ENCODE data around the gene PRSS36. TPM values are rescaled to one million over a fixed set of nuclear protein-coding genes. Genes with fewer than 3 reads are reported as not detected.

The PRSS36 gene
- total and polyA plus RNA-seq, 2 donors: 2.0 to 2.6 TPM

- H3K36me3 ChIP-seq (ENCODE audit: insufficient read depth): peaks cover 18% of the 10 kb centered on the region
- H3K4me3 ChIP-seq (ENCODE audit: low read depth, low read length): no peak overlapping the region
- no peaks in the 10 kb centered on the region for H3K4me1 ChIP-seq (ENCODE audit: insufficient read depth)
- DNase-seq (ENCODE audit: extremely low spot score): no peak
- H3K27ac ChIP-seq (ENCODE audit: low read depth): no peak overlapping the region
- WGBS: 84% methylated on average over 3 of the region's 3 CpGs
Observed at GRCh38 chr16:31188450-31189411, 38.9 kb upstream of the PRSS36 start.

- H3K27ac ChIP-seq (ENCODE audit: low read depth): no peak overlapping the region
- no peaks in the 10 kb centered on the region for H3K4me1 ChIP-seq (ENCODE audit: insufficient read depth)
- no peak for DNase-seq (ENCODE audit: extremely low spot score)
- WGBS: 78% methylated on average over 8 of the region's 8 CpGs
- H3K4me3 ChIP-seq (ENCODE audit: low read depth, low read length): no peak overlapping the region
- H3K36me3 ChIP-seq (ENCODE audit: insufficient read depth): peaks cover 17% of the 10 kb centered on the region
Observed at GRCh38 chr16:31187808-31188189, 37.9 kb upstream of the PRSS36 start.

DNA sequence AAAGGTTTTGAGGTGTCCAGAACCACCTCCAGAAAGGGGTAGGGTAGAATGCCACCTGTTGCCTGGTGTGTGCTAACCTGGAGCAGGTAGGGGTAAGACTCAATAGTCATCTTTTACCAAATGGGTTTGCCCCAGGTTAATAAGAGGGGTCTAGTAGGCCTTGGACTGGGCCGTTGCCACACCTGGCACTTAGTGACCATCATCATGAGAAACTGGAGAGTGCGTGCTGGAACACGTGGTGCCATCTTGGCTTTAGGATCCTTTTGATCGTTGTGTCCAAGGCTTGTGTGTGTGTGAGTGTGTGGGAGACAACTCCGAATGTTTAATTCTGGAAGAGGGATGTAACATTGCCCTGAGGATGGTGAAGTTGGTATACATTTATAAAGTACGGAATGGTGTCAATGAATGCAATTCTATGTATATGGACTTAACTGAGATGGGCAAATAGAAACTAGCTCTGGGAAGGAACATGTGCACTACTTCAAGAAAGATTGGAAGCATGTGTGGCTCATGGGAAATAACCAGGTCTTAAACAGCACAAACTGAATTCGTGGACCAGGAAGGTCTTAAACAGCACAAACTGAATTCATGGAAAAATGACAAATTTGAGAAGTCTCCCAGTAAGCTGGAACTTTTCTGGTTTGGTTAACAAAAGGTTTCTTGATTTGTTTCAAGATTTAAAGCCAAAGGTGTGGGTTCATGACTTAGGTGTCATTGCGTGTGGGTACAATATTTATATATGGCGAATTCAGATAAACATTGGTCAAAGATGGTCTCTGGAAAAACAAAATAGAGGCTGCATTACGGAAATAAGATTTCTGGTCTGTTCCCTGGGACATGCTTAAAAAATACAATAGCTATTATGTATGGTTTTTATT lies 37.3 kb upstream of the PRSS36 start:
- H3K27ac ChIP-seq (ENCODE audit: low read depth): no peak overlapping the region
- no peak overlapping the region for H3K4me3 ChIP-seq (ENCODE audit: low read depth, low read length)
- no peaks in the 10 kb centered on the region for H3K4me1 ChIP-seq (ENCODE audit: insufficient read depth)
- H3K36me3 ChIP-seq (ENCODE audit: insufficient read depth): peaks cover 14% of the 10 kb centered on the region
- DNase-seq (ENCODE audit: extremely low spot score): no peak
- 82% methylated on average over 10 of the region's 10 CpGs for WGBS

DNA sequence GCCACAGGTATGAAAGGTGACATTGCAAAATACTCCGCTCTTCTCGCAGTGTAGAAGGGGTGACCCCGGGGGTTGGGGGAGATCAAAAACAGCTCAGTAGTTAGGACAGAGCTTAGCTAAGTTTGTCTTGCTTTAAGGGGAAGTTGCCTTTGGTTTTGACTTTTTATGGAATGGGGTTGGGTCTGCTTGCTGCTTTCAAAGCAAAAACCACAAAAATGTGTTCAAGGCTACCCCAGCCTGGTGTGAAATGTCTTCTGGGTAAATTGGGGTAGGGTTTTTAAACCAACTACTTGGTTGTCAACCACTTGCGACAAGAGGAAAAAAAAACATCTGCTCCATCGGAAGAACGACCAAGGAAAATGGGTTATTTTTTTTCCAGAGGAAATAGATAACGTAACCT lies 36.3 kb upstream of the PRSS36 start:
- H3K36me3 ChIP-seq (ENCODE audit: insufficient read depth): peaks cover 14% of the 10 kb centered on the region
- 65% methylated on average over 7 of the region's 7 CpGs for WGBS
- H3K4me3 ChIP-seq (ENCODE audit: low read depth, low read length): no peak overlapping the region
- H3K27ac ChIP-seq (ENCODE audit: low read depth): no peak overlapping the region
- no peaks in the 10 kb centered on the region for H3K4me1 ChIP-seq (ENCODE audit: insufficient read depth)
- DNase-seq (ENCODE audit: extremely low spot score): no peak

GRCh38 chr16:31185339-31185738 lies 35.5 kb upstream of the PRSS36 start:
- no peaks in the 10 kb centered on the region for H3K4me1 ChIP-seq (ENCODE audit: insufficient read depth)
- no peak overlapping the region for H3K27ac ChIP-seq (ENCODE audit: low read depth)
- no peak overlapping the region for H3K4me3 ChIP-seq (ENCODE audit: low read depth, low read length)
- DNase-seq (ENCODE audit: extremely low spot score): no peak
- H3K36me3 ChIP-seq (ENCODE audit: insufficient read depth): peaks cover 14% of the 10 kb centered on the region
- 68% methylated on average over 5 of the region's 5 CpGs for WGBS

DNA sequence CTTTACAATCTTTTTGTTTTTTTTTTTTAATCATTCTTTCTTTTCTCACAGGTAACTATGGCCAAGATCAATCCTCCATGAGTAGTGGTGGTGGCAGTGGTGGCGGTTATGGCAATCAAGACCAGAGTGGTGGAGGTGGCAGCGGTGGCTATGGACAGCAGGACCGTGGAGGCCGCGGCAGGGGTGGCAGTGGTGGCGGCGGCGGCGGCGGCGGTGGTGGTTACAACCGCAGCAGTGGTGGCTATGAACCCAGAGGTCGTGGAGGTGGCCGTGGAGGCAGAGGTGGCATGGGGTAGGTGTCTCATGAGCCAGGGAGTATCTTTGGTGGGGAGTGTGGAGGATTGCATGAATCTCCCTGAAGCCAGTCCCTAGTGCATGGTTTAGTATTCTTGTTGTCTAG lies 35.0 kb upstream of the PRSS36 start:
- DNase-seq (ENCODE audit: extremely low spot score): no peak
- Histone ChIP-seq H3K4me3 (ENCODE audit: low read depth, low read length) (no peak overlapping the region), H3K4me1 (ENCODE audit: insufficient read depth) (no peaks in the 10 kb centered on the region), H3K36me3 (ENCODE audit: insufficient read depth) (peaks cover 10% of the 10 kb centered on the region), H3K27ac (ENCODE audit: low read depth) (no peak overlapping the region)
- 95% methylated on average over 14 of the region's 14 CpGs for WGBS

DNA sequence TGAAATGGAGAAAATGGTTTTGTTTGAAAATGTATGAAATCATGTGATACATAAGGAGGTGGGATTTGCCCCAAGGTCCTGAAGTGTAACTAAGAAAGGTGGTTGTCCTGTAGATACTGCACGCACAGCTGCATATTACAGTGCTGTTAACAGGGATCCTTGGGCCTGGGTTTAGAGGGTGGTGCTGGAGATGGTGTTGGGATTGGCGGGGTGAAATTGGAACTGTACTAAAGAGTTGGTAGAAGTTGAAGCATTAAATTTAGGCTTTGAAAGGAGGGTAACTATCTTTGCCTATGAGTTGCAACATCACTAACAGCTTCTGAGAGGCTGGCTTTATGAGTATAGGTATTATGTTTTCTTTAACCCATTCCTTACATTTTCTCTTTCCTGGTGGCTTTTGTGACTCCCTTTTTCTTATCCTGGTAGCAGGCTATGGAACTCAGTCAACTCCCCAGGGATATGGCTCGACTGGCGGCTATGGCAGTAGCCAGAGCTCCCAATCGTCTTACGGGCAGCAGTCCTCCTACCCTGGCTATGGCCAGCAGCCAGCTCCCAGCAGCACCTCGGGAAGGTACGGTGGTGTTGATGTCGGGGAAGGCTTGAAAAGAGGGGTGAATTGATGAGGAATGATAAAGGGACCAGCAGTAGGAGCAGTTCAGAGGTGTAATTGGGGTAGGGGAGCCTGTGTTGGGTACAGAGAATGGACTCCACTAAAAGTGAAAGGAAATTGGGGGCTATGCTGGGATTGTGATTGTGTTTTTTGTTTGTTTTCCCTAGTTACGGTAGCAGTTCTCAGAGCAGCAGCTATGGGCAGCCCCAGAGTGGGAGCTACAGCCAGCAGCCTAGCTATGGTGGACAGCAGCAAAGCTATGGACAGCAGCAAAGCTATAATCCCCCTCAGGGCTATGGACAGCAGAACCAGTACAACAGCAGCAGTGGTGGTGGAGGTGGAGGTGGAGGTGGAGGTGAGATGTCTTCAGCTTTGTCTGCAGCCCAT lies 33.9 kb upstream of the PRSS36 start:
- 63% methylated on average over 10 of the region's 10 CpGs for WGBS
- no peaks in the 10 kb centered on the region for H3K4me1 ChIP-seq (ENCODE audit: insufficient read depth)
- DNase-seq (ENCODE audit: extremely low spot score): no peak
- no peak overlapping the region for H3K27ac ChIP-seq (ENCODE audit: low read depth)
- H3K4me3 ChIP-seq (ENCODE audit: low read depth, low read length): no peak overlapping the region
- peaks cover 10% of the 10 kb centered on the region for H3K36me3 ChIP-seq (ENCODE audit: insufficient read depth)

- Histone ChIP-seq H3K4me3 (ENCODE audit: low read depth, low read length) (no peak overlapping the region), H3K27ac (ENCODE audit: low read depth) (no peak overlapping the region), H3K36me3 (ENCODE audit: insufficient read depth) (peaks cover 10% of the 10 kb centered on the region), H3K4me1 (ENCODE audit: insufficient read depth) (no peaks in the 10 kb centered on the region)
- DNase-seq (ENCODE audit: extremely low spot score): no peak
- WGBS: 18% methylated on average over 7 of the region's 7 CpGs
Observed at GRCh38 chr16:31182391-31182790, 32.5 kb upstream of the PRSS36 start.

GRCh38 chr16:31181102-31181830 lies 31.4 kb upstream of the PRSS36 start:
- no peak for DNase-seq (ENCODE audit: extremely low spot score)
- WGBS: 4% methylated on average over 31 of the region's 31 CpGs
- H3K27ac ChIP-seq (ENCODE audit: low read depth): peak overlapping the region; percentile 12

DNA sequence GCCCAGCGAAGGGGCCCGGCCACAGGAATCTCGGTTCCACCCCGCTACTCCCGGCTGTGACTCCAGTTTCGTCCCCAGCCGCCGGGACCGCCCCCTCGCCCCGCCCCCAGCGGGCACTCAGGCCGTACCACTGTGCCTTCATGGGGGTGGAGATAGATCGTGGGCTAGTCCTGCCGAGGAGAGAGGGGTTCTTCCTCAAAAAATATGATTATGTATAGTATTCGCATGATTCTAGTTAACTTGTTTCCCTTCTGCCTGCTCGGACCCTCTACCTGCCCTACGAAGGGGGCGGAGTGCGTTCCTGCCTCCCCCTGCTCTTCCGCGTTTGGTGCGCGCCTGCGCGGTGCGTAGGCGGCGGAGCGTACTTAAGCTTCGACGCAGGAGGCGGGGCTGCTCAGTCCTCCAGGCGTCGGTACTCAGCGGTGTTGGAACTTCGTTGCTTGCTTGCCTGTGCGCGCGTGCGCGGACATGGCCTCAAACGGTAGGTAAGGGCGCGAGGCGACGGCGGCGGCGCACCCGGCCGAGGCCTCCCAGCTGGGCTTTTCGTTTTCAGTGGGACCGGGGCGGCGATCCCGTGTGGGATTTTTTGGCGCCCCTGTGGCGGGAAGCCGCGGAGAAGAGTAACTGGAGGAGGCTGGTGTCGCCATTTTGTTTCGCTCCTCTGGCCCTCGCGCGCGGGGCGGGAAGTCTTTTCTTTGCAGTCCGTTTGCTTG lies 30.0 kb upstream of the PRSS36 start, which contains the start of gene FUS:
Gene FUS, plus strand, starts transcription at position 393 of the 713 bp plus-strand sequence. Its CDS starts 76 bp downstream, at position 469.
- H3K4me1 ChIP-seq (ENCODE audit: insufficient read depth): no peaks in the 10 kb centered on the region
- under 1% methylated on average over 69 of the region's 69 CpGs for WGBS
- H3K36me3 ChIP-seq (ENCODE audit: insufficient read depth): peaks cover under 1% of the 10 kb centered on the region
- H3K27ac ChIP-seq (ENCODE audit: low read depth): peak within 1 kb of the TSS; percentile 98
- peak; percentile 83 for DNase-seq (ENCODE audit: extremely low spot score)
- H3K4me3 ChIP-seq (ENCODE audit: low read depth, low read length): peak within 1 kb of the TSS; percentile 69

More at GRCh38 chr16:31181102-31181830, 31.4 kb upstream of the PRSS36 start:
- no peaks in the 10 kb centered on the region for H3K4me1 ChIP-seq (ENCODE audit: insufficient read depth)
- peak overlapping the region; percentile 68 for H3K4me3 ChIP-seq (ENCODE audit: low read depth, low read length)
- peaks cover 10% of the 10 kb centered on the region for H3K36me3 ChIP-seq (ENCODE audit: insufficient read depth)

DNA sequence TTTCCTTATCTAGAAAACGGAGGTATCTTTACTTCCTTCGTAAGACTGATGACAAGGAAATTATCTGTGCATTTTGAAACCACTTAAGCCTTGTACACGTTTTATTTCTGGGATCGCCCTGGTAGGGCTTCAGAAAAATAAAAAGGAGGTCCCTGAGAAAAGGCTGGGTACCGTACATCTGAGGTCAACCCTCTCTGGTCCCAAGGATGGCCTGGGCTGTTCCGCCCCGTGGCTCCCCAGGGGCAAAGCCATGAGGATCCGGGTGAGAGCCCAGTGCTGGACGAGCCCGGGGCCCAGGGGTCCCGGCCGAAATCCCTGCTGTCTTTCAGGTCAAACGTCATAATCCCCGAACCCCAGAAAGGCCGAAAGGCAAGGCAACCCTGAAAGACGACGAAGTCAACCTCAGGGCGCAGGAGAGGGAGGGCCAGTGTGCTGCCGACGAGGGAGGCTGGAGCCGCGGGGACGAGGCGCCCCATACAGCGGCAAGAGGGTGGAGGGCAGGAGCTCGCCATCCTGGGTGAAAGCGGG lies 29.4 kb upstream of the PRSS36 start:
- Histone ChIP-seq H3K4me3 (ENCODE audit: low read depth, low read length) (peak overlapping the region; percentile 69), H3K4me1 (ENCODE audit: insufficient read depth) (no peaks in the 10 kb centered on the region), H3K27ac (ENCODE audit: low read depth) (peak overlapping the region; percentile 98), H3K36me3 (ENCODE audit: insufficient read depth) (no peaks in the 10 kb centered on the region)
- DNase-seq (ENCODE audit: extremely low spot score): no peak
- 2% methylated on average over 27 of the region's 27 CpGs for WGBS
